NCI-H1694 treated with DMSO at 0.1 percent for 48 hours (cell line): Measurements from ENCODE around the gene SYNE1.
"Not testable (repeated sequence)": the region's sequence is repeated elsewhere in the genome, so short reads cannot be mapped to it uniquely, and the experiment has no call there.

Experiments used
- DNase-seq: peaks from one replicate; lab custom pipeline; 2025; lab: John Stamatoyannopoulos, UW

SYNE1 gene

DNA sequence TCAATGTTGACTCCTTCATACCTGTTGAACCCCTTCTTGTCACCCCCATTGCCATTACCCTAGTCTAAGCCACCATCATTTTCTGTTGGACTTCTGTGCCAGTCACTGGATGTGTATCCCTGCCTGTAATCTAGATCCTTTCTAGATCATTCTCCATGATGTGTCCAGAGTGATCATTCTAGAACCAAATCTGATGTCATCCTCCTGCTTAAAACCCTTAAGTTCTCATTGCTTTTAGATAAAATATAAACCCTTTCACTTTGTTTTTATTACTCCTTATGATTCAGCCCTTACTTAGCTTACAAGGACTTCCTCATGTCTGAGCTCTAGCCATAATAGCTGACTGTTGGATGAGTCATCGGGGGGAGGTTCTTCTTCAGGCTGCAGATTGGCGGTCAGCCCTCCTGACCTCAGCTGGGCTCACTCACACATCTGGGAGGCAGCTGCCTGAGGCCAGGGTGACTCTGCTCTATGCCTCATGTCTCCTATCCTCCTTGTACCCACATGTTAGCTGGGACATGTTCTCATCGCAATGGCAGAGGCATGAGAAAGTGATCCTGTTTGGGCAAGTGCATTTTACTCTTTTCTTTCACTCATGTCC lies 542.1 kb downstream of the SYNE1 start:
- no peak for DNase-seq

- DNase-seq, result no peak
Measured at GRCh38 chr6:152094276-152094675, 542.9 kb downstream of the SYNE1 start.

- no peak for DNase-seq
Measured at GRCh38 chr6:152093711-152094110, 543.5 kb downstream of the SYNE1 start.

- no peak for DNase-seq
Measured at GRCh38 chr6:152091851-152092341, 545.3 kb downstream of the SYNE1 start.

- DNase-seq, result no peak
Measured at GRCh38 chr6:152091201-152091600, 546.0 kb downstream of the SYNE1 start.

DNA sequence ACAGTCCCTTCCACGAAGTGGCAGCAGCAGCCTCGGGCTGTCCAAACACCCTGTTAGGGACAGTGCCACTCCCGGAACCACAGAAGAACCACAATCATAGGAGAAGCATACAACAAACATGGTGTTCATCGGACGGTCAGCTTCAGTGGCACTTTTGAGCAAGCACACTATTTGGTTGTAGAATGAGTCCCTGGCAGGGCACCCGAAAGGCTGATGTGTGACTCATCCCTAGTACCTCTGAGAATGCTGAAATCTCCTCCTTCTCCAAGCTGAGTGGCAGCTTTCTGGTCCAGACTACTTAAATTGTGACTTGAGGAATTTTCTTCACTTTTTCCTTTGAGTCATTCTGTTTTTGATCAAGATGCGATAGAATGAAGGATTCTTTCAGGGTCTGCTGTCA lies 547.2 kb downstream of the SYNE1 start:
- no peak for DNase-seq

DNA sequence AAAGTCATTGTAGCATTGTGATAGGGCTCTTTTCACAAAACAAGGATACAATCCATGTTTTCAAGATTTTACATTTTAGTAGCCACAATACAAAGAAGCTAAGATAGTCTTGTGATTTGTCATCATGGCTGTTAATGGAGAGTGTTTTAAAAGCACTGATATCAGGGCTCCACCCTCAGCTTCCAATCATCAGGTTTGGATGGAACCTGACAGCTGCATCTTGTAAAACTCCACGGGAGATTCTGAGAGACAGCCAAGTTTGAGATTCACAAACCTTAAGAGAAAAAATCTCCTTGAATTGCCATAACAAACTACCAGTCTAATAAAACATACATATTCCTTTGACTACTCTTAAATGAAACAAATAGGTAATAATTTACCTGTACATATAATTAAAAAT lies 549.5 kb downstream of the SYNE1 start:
- DNase-seq, result no peak

DNA sequence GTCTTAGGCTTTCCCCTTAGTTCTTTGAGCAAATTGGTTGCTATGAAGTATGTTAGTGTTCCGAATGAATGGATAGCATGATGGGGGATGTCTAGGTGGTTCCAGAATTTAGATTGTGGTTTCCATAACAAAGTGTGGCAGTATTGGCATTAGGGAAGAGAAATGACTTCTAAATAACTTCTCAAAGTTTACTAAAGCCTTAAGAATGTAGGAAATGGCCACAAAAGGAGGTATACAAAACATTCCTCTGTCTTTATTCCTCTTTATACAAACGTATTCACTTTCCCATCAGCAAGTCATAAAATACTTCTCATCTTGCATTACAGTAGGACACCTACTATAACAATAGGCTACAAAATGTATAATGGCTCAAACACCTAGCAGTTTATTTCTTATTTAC lies 550.1 kb downstream of the SYNE1 start:
- DNase-seq, result no peak

GRCh38 chr6:152086223-152086873 lies 550.8 kb downstream of the SYNE1 start:
- no peak for DNase-seq

- no peak for DNase-seq
Measured at GRCh38 chr6:152085451-152085921, 551.7 kb downstream of the SYNE1 start.

- DNase-seq, result no peak
Measured at GRCh38 chr6:152078804-152079203, 558.4 kb downstream of the SYNE1 start.

DNA sequence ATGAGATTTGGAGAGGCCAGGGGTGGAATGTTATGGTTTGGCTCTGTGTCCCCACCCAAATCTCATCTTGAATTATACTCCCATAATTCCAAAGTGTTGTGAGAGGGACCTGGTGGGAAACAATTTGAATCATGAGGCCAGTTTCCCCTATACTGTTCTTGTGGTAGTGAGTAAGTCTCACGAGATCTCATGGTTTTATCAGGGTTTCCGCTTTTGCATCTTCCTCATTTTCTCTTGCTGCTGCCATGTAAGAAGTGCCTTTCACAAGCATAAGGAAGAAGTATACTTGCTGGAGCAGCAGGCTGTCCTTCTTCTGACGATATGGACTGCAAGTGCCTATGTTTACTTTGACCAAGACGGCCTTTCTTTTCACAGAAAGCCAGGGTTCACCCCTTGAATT lies 559.2 kb downstream of the SYNE1 start:
- DNase-seq, result no peak

GRCh38 chr6:152076242-152076641 lies 560.9 kb downstream of the SYNE1 start:
- DNase-seq, result not testable (repeated sequence)

DNA sequence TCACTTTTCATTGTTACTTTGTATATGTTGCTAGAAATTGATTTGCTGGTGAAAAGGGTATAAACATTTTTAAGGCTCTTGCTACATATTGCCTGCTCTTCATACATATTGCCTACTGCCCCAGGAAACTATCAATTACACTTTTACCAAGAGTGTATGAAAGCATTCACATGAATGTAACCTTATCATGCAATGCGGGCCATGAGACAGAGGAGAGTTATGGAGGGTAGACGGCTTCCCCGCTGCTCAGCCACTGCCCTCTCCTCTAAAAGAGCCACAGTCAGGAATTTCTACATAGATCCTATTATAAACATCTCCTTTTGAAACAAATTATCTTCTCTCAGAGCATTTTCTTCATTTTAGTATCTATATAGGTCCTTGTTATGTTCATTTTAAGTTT lies 565.3 kb downstream of the SYNE1 start:
- no peak for DNase-seq
